DOHH2 (cell line): ENCODE results near the gene PNRC1.

Experiments
- H3F3A ChIP-seq: fragments of 200-600 bp; sonication (generic), shearing (Covaris generic); 2 replicates; pipeline ENCODE4 v1.6.0; 2016; ENCODE audit warnings: antibody characterized with exemption, mild to moderate bottlenecking; ENCODE audit not compliant: control insufficient read depth, insufficient read depth
- H3K27ac ChIP-seq: fragments of 200-600 bp; sonication (generic); 2 replicates; pipeline ENCODE4 v1.5.1; 2014; ENCODE audit warnings: low read depth, mild to moderate bottlenecking, low read length, moderate library complexity
- H3K27me3 ChIP-seq: fragments of 200-600 bp; sonication (generic); 2 replicates; pipeline ENCODE4 v1.6.1; 2014; ENCODE audit warnings: mild to moderate bottlenecking, low read length, mixed read lengths; ENCODE audit not compliant: control insufficient read depth
- H3K36me3 ChIP-seq: fragments of 200-600 bp; sonication (generic); 2 replicates; pipeline ENCODE4 v1.6.1; 2014; ENCODE audit warnings: mild to moderate bottlenecking, low read length, moderate library complexity, mixed read lengths; ENCODE audit not compliant: control insufficient read depth
- H3K4me1 ChIP-seq: fragments of 200-600 bp; sonication (generic); 2 replicates; pipeline ENCODE4 v1.6.1; 2014; ENCODE audit warnings: mild to moderate bottlenecking, low read length, mixed read lengths; ENCODE audit not compliant: control insufficient read depth
- H3K4me2 ChIP-seq: fragments of 200-600 bp; sonication (generic); 2 replicates; pipeline ENCODE4 v1.6.0; 2014; ENCODE audit warnings: mild to moderate bottlenecking, low read length, moderate library complexity
- H3K4me3 ChIP-seq: fragments of 200-600 bp; sonication (generic); 2 replicates; pipeline ENCODE4 v1.5.1; 2014; ENCODE audit warnings: mild to moderate bottlenecking, low read length, mixed read lengths
- H3K79me2 ChIP-seq: fragments of 200-600 bp; sonication (generic); 2 replicates; pipeline ENCODE4 v1.6.1; 2014; ENCODE audit warnings: mild to moderate bottlenecking, low read length, mixed read lengths; ENCODE audit not compliant: control insufficient read depth
- H3K9me2 ChIP-seq: fragments of 200-600 bp; sonication (generic); replicated peaks from 2 replicates; pipeline ENCODE4 v1.6.1; 2014; ENCODE audit warnings: mild to moderate bottlenecking, low read length, mixed read lengths; ENCODE audit not compliant: control insufficient read depth
- H3K9me3 ChIP-seq: fragments of 200-600 bp; sonication (generic); 2 replicates; pipeline ENCODE4 v1.6.1; 2014; ENCODE audit warnings: antibody characterized with exemption, low read length, mixed read lengths; ENCODE audit not compliant: control insufficient read depth, insufficient read depth
- H4K20me1 ChIP-seq: fragments of 200-600 bp; sonication (generic); 2 replicates; pipeline ENCODE4 v1.6.0; 2014; ENCODE audit warnings: low read depth, mild to moderate bottlenecking, antibody characterized with exemption, low read length, moderate library complexity; ENCODE audit not compliant: control insufficient read depth, insufficient read depth
- CTCF ChIP-seq: fragments of 200-600 bp; sonication (generic); IDR thresholded peaks from one replicate; pipeline ENCODE4 v1.5.1; 2014; ENCODE audit warnings: antibody characterized with exemption, mild to moderate bottlenecking, low read depth, low read length; ENCODE audit not compliant: poor library complexity, severe bottlenecking
- EZH2phosphoT487 ChIP-seq: fragments of 200-600 bp; sonication (generic); IDR thresholded peaks from 2 replicates; pipeline ENCODE4 v1.6.1; 2017; ENCODE audit warnings: borderline replicate concordance, mild to moderate bottlenecking, antibody characterized with exemption, low read length, moderate library complexity, mixed read lengths

Gene PNRC1

GRCh38 chr6:89045576-89045975 lies 35.0 kb upstream of the PNRC1 start:
- Histone ChIP-seq H3K79me2 (no peaks in the 10 kb centered on the region), H3K36me3 (no peaks in the 10 kb centered on the region), H3K4me3 (no peak overlapping the region), H3K9me3 (no peaks in the 10 kb centered on the region), H3K27me3 (peaks cover 8% of the 10 kb centered on the region; the same call in 1 of the 2 replicates), H3K27ac (no peak overlapping the region), H3K4me1 (no peaks in the 10 kb centered on the region), H3K4me2 (no peak overlapping the region), H4K20me1 (no peaks in the 10 kb centered on the region), H3K9me2 (no peaks in the 10 kb centered on the region), H3F3A (no peaks in the 10 kb centered on the region)
- TF ChIP-seq EZH2phosphoT487 (no peak), CTCF (no peak)

- no peak overlapping the region for H3K27ac ChIP-seq
- no peak for TF ChIP-seq CTCF
- H3K79me2 ChIP-seq, result no peaks in the 10 kb centered on the region
- H3K4me3 ChIP-seq, result no peak overlapping the region
- no peaks in the 10 kb centered on the region for H3K36me3 ChIP-seq
- H4K20me1 ChIP-seq, result no peaks in the 10 kb centered on the region
- H3K4me1 ChIP-seq, result no peaks in the 10 kb centered on the region
- no peak overlapping the region for H3K4me2 ChIP-seq
- H3K9me3 ChIP-seq, result no peaks in the 10 kb centered on the region
- H3K27me3 ChIP-seq, result peaks cover 9% of the 10 kb centered on the region; the same call in 1 of the 2 replicates
- H3F3A ChIP-seq, result no peaks in the 10 kb centered on the region
- H3K9me2 ChIP-seq, result no peaks in the 10 kb centered on the region
Measured at GRCh38 chr6:89047473-89047872, 33.1 kb upstream of the PNRC1 start.

GRCh38 chr6:89048288-89048923 lies 32.1 kb upstream of the PNRC1 start:
- no peak overlapping the region for H3K4me2 ChIP-seq

More at GRCh38 chr6:89048288-89048923, 32.1 kb upstream of the PNRC1 start:
- Histone ChIP-seq H3K27me3 (peaks cover 9% of the 10 kb centered on the region; the same call in 1 of the 2 replicates), H3F3A (no peaks in the 10 kb centered on the region), H3K27ac (no peak overlapping the region), H4K20me1 (no peaks in the 10 kb centered on the region), H3K4me1 (no peaks in the 10 kb centered on the region), H3K79me2 (no peaks in the 10 kb centered on the region), H3K9me2 (no peaks in the 10 kb centered on the region), H3K4me3 (no peak overlapping the region), H3K36me3 (no peaks in the 10 kb centered on the region), H3K9me3 (no peaks in the 10 kb centered on the region)
- no peak for TF ChIP-seq EZH2phosphoT487
- no peak for TF ChIP-seq CTCF
